ENCODE results near the gene ASCC2.
"Not testable (repeated sequence)": the region's sequence is repeated elsewhere in the genome, so short reads cannot be mapped to it uniquely, and the experiment has no call there.

ASCC2 gene

DNA sequence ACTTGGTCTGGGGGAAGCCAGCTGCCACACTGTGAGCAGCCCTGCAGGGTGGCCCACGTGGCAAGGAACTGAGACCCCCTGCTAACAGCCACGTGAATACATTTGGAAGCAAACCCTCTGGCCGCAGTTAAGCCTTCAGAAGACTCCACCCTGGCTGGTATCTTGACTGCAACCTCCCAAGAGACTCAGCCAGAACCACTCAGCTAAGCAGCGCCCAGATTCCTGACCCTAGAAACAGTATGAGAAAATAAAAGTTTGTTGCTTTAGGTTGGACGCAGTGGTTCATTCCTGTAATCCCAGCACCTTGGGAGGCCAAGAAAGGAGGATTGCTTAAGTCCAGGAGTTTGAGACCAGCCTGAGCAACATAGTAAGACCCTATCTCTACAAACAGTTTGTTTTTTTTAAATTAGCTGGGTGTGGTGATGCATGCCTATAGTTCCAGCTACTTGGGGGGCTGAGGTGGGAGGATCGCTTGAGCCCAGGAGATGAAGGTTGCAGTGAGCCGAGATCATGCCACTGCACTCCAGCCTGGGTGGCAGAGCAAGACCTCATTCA, 79.9 kb downstream of the ASCC2 start:
- no peak for DNase-seq (ENCODE audit: low read depth in 2 of 3, low spot score in 2 of 3)

DNA sequence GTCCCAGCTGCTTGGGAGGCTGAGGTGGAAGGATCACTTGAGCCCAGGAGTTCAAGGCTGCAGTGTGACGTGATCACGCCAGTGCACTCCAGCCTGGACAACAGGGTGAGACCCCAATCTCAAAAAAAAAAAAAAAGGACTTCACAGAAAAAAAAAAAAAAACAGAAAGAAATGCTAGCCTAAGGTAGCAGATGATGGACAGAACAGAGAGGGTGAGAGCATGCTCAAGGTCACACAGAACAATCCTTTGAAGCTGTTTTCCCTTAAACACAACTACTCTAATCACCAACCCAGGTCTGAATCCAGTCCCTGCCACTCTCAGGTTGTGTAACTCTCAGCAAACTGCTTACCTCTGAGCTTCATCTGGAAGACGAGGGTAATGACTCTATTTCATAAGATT, 81.0 kb downstream of the ASCC2 start:
- no peak for DNase-seq (ENCODE audit: low read depth in 2 of 3, low spot score in 2 of 3)

DNA sequence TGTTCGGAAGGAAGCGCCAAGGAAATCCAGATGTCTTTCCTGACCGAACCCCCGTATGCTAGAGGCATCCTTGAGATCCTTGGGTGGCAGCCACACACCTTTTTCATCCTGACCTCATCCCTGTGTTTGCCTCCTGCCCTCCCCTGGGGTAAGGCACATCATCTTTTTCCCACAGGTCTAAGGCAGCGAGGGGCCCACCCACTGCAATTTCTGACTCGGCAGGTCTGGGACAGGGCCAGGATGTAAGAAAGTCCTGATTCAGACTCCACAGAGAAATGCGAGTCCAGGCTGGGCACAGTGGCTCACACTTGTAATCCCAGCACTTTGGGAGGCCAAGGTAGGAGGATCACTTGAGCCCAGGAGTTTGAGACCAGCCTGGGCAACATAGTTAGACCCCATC, 81.7 kb downstream of the ASCC2 start:
- DNase-seq (ENCODE audit: low read depth in 2 of 3, low spot score in 2 of 3): no peak

DNA sequence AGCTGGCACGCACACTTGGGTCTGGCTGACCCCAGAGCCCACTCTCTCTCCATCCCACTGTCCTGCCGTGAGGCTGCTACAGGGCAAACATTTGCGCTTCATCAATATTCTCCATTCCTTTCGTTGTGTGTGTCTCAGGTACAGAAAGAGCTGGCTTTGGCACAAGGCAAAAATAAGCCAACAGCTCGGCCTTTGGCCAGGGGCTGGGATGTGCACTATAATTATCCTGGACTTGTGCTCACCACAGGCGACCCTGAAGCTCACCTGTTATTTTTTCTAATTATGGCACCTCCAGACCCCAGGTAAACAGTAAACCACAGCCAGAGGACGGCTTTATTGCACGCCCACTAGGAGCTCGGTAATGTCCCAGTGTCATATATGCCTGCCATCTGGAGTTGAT, 82.2 kb downstream of the ASCC2 start:
- no peak for DNase-seq (ENCODE audit: low read depth in 2 of 3, low spot score in 2 of 3)

DNA sequence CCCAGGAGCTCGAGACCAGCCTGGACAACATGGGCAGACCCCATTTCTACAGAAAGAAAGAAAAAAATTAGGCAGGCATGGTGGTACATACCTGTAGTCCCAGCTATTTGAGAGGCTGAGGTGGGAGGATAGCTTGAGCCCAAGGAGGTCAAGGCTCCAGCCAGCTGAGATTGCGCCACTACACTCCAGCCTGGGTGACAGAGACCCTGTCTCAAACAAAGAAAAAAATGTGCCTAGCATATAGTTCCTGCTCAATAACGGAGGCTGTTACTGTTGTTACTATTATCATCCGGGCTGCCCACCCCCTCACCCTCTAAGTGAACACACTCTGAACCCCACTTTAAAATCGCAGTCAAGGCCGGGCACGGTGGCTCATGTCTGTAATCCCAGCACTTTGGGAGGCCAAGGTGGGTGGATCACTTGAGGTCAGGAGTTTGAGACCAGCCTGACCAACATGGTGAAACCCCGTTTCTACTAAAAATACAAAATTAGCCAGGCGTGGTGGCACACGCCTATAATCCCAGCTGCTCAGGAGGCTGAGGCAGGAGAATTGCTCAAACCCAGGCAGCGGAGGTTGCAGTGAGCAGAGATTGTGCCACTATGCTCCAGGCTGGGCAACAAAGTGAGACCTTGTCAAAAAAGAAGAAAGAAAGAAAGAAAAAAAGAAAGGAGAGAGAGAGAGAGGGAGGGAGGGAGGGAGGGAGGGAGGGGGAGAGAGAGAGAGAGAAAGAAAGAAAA, 83.2 kb downstream of the ASCC2 start:
- DNase-seq (ENCODE audit: low read depth in 2 of 3, low spot score in 2 of 3): not testable (repeated sequence)

DNA sequence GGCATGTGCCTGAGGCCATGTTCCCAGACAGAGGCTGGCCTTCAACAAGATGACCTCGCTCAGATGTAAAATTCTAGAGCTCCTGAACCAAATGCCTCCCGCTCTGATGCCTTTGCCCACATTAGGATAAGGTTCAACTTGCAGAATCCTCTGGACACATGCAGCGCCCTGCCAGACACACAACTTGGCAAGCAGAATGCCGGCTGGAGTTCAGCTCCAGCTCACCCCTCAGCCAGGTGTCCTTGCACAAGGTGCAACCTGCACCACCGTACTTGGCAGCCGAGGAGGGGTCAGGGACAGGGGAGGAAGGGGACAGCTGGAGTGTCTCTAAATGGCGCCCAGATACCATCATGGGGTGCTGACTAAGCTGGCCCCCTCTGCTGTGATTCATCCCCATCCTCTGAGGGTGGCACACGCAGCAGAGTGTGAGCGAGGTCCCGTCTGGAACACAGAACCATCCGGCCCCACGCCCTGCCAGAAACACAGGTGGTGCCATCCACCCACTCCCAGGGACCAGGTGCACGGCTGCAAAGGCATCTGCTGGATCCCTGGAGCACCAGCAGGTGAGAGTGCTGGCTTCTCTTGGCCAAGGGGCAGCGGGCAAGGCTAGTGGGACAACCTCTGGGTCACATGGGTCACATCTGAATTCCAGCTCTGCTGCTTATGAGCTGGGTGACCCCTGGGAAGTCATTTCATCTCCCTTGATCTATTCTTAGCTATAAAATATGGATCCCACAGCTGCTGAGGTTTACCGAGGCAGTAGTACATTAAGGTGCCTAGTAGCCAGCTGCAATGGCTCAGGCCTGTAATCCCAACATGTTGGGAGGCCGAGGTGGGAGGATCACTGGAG, 84.0 kb downstream of the ASCC2 start:
- DNase-seq (ENCODE audit: low read depth in 2 of 3, low spot score in 2 of 3): no peak

DNA sequence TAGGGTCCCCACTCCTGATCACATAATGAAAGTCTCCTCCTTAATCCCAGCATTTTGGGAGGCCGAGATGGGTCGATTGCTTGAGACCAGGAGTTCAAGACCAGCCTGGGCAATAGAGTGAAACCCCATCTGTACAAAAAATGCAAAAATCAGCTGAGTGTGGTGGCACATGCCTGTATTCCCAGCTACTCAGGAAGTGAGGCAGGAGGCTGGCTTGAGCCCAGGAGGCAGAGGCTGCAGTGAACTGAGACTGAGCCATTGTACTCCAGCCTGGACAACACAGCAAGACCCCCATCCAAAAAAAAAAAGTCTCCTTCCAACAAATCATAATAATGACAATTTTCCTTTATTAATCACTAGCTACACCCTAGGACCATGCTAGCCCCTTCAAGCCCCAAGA, 86.4 kb downstream of the ASCC2 start:
- DNase-seq (ENCODE audit: low read depth in 2 of 3, low spot score in 2 of 3): no peak

DNA sequence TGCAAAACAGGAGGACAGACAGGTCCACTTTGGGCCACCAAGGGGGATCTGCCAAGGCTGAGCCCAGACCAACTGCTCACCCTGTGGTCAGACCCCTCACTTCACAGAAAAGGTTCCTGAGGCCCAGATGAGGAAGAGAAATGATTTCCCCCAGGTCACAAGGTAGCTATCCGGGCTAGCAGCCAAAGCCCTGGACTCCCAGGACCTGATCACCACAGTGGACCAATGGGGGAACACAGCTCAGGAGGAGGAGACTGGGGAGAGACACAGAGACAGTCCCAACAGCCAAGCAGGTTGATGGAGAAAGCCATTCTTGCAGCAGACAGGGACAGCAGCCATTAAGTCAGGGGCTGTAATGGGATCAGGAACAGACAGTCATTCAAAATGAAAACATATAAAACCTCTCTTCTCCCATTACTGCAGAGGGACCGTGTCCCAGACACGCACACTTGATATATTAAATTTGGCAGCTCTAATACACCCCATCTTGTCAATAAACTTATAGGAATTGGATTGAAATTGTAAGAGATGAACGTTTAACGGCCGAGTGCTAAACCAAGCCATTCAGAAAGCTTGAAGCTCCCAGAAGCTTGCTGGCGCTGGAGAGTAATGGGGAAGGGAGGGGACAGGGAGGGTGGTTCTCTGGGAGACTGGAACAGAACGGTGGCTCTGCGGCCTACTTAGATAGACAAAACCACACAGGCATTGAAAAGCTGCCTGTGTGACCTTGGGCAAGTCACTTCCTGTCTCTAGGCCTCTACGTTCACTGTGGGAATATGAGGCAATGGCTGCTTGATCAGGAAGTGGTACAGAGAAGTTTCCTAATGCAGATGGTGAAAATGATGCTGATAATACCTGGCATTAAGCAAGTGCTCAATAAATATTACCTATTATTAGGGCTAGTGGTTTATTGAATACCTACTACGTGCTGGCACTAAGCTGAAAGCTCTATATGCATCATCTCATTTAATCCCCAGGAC, 87.2 kb downstream of the ASCC2 start:
- no peak for DNase-seq (ENCODE audit: low read depth in 2 of 3, low spot score in 2 of 3)

DNA sequence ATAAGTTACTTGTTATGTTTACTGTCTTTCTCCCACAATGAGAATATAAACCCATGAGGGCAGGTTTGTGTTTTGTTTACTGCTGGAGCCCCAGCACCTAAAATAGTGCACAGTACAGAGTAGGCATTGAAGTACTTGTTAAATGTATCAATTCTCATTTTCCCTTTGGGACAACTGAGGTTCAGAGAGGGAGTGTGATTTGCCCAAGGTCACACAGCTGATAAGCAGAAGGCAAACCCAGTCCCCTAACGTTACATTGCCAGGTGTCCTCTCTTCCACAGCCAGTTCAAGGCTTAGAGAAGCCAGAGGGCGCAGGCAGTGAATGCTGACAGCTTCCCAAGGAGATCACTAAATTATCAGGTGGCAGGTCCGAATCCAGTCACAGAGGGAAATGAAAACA, 88.0 kb downstream of the ASCC2 start:
- DNase-seq (ENCODE audit: low read depth in 2 of 3, low spot score in 2 of 3): no peak

DNA sequence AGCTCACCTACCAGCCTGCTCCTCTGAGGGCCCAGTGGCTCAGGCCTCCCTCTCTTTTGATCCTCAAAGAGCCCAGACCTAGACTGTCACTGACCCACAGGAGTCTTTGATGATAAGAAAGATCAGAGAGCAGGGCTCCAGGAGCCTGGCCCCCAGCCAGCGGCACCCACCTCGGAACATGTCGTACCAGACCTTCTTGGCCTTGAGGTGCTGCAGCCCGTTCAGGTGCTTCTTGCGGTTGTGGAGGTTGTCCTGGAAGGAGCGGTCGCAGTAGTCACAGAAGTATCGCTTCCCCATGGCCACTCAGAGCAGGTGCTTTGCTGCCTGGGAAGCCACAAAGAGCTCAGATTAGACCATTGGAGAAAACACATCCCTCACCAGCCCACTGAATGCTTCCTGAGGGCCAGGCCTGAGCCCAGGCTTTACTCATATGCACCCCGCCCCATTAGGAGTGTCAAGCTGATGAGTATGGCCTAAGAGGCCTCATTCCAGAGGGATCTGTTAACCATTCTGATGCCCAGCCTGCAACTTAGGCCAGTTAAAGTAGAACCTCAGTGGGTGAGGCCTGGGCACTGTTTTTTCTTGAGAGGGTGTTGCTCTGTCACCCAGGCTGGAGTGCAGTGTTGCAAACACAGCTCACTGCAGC, 89.7 kb downstream of the ASCC2 start:
- DNase-seq (ENCODE audit: low read depth in 2 of 3, low spot score in 2 of 3): no peak

DNA sequence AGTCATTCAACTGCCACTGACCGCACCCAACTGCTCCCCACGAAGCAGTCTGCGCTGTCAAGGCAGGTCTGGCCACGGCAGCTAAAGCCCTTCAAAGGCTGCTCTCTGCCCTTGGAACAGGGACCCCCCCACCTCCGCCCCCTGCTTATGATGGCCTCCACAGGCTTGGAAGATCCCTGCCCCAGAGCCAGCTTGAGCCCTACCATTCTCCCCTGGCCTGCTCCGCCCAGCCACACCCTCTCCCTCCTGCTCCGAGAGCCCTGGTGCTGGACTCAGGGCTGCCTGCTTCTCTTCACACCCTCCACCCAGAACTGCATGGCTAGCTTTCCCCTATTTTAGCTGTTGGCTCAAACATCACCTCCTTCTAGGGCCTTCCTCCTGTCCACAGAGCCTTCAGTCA, 90.2 kb downstream of the ASCC2 start:
- DNase-seq (ENCODE audit: low read depth in 2 of 3, low spot score in 2 of 3): no peak

DNA sequence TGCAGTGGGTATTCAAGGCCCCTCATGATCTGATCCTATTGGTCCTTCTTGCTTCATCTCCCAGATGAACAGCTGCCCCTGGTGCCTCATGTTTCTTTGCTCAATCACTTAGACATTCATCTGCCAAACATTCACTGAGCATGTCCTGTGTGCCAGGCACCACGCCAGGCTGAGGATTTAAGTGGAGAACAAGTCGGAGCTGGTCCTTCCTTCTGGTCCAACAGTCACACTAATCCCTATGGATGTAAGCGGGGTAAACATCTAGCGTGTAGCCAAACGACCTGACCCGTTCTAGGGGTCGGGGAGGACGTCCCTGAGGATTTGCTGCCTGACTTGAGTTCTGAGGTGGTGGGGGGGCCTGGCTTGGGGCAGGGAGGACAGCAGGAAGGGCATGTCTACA, 93.2 kb downstream of the ASCC2 start:
- DNase-seq (ENCODE audit: low read depth in 2 of 3, low spot score in 2 of 3): no peak

DNA sequence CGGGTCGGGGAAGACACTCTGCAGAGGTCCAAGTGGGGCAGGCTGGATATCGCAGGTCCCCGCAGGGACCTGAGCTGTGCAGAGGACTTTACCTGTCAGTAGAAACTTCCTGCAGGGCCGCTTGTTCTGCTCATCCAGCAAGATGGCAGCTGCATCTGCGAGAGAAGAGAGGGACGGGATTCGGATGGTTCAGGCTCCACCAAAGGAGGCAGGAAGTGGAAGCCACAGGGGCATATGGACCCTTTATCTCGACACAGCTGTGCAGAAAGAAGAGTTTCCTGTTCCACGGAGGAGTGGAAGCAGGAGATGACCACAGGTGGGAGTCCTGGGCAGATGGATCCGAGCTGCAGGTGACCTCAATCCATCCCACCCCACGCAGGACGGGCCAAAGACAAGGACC, 95.7 kb downstream of the ASCC2 start:
- no peak for DNase-seq (ENCODE audit: low read depth in 2 of 3, low spot score in 2 of 3)

DNA sequence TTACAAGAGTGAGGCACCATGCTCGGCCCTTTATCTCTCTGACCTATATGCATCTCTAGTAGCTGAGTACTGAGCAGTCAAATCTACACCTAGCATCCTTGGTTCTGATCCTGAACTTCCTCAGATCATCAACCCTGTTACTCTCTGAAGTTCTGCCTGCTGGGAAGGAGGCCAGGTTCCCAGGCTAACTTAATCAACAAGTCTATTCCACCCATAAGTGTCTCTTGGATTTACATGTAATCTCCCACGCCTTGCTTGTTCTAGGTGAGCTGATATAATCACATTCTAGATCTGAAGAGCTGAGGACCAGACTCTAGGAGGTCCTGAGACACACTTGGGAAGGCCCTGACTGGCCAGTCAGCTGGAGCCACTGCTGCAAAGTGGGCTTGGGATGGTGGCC, 96.1 kb downstream of the ASCC2 start:
- DNase-seq (ENCODE audit: low read depth in 2 of 3, low spot score in 2 of 3): no peak

DNA sequence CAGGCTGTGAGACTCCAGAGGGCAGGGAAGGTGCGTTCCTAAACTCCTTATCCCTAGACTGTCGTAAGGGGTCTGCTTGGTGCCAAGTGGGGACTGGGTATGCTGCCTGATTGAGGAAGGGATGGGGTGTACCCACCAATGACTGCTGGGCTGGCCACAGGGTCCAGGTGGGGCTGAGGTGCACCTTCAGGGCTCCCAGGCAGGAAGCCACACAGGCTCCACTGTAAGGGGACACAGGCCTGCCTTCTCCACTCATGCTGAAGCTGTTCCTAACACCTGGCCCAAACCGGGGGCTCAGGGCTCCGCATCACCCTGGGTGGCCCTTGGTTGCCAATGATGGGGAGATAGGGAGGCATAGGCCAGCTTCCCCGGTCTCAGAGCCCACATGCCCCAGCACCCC, 97.9 kb downstream of the ASCC2 start:
- DNase-seq (ENCODE audit: low read depth in 2 of 3, low spot score in 2 of 3): no peak

DNA sequence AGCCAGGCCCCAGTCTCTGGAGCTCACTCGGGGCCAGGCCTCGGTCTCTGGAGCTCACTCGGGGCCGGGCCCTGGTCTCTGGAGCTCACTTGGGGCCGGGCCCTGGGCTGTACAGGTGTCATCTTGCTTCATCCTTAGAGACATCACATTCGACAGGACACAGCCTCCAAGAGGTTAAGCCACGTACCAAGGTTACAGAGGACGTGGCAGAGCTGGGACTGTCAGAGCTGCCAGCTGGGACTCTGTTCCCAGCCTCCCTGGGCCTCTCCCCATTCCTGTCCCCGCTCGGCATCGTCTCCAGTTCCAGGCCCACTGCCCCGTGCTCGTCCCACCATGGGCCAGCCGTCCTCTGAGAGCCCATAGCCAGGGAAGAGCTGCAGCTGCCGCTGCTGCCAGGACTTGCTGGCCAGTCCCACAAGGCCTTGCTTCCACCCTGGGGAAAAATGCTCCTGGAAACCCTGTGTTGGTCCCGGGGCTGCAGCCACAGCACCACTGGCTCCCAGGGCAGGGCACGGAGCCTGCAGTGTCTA, 98.7 kb downstream of the ASCC2 start:
- DNase-seq (ENCODE audit: low read depth in 2 of 3, low spot score in 2 of 3): no peak
